Measurements from ENCODE around the gene ARID1A. TPM values are rescaled to one million over a fixed set of nuclear protein-coding genes. Genes with fewer than 3 reads are reported as not detected.
A peak's percentile ranks its signal among the peaks of the same experiment; 100 is the strongest.

The ARID1A gene
- total and polyA plus RNA-seq, 9 of the 15 experiments (the other 6 are each of a cell fraction or from before 2014, with no cell fraction given) = 8.3 to 88.3 (median 22.5) TPM

- TF ChIP-seq PBX2 (CRISPR knock-in tag; IDR thresholded peaks at IDR 0.05; ENCODE audit: low read depth) (no peak), PBX2 (tag; conservative IDR thresholded peaks at IDR 0.05; ENCODE audit: low read depth) (peak; percentile 31), NFIX (CRISPR knock-in tag; IDR thresholded peaks at IDR 0.05; ENCODE audit: low read depth) (no peak), ZNF282 (CRISPR knock-in tag; IDR thresholded peaks at IDR 0.05) (no peak), MXI1 (IDR thresholded peaks at IDR 0.05; ENCODE audit: low read depth, low read length) (no peak), GATAD2B (IDR thresholded peaks at IDR 0.05; ENCODE audit: borderline replicate concordance) (0 out of 2 replicates have a peak, but pooled peaks have one; percentile 58), TARDBP (IDR thresholded peaks at IDR 0.05) (no peak), E2F5 (CRISPR knock-in tag; IDR thresholded peaks at IDR 0.05) (no peak), ZFP91 (CRISPR knock-in tag; IDR thresholded peaks at IDR 0.05) (no peak), BCL6 (CRISPR knock-in tag; IDR thresholded peaks at IDR 0.05) (no peak), ZFX (CRISPR knock-in tag; IDR thresholded peaks at IDR 0.05) (peak; percentile 40), ZBTB5 (IDR thresholded peaks at IDR 0.05) (no peak), MTA2 (IDR thresholded peaks at IDR 0.05; ENCODE audit: low read depth) (peak; percentile 74), ETS1 (conservative IDR thresholded peaks at IDR 0.05; ENCODE audit: control insufficient read depth, low read depth, low read length) (no peak), HDAC3 (IDR thresholded peaks at IDR 0.05; ENCODE audit: borderline replicate concordance, partially characterized antibody) (peak; percentile 51), TRIM24 (IDR thresholded peaks at IDR 0.05) (peak; percentile 79 to 84; a peak in 3 of 4 replicates), KDM4B (IDR thresholded peaks at IDR 0.05; ENCODE audit: borderline replicate concordance in 2 of 2, low read depth in 1 of 2) (no peak), SP1 (CRISPR knock-in tag; IDR thresholded peaks at IDR 0.05) (no peak), PREB (CRISPR knock-in tag; IDR thresholded peaks at IDR 0.05) (no peak)
Observed at GRCh38 chr1:26721669-26722355, 26.0 kb downstream of the ARID1A start (continued).

Data from K562 (cell line).